NCI-H446 (cell line): Measurements from ENCODE around the gene CAPNS1.

ENCODE experiments used
- DNase-seq, 2 experiments: peaks; one replicate each; lab custom pipeline; 2025; lab: John Stamatoyannopoulos, UW

CAPNS1 gene

GRCh38 chr19:36139473-36140303 lies at the start of gene CAPNS1:
Gene CAPNS1, plus strand, starts transcription at chr19:36140066. Its CDS starts 946 bp downstream, at chr19:36141012.
- peak; percentile 91 to 99 for DNase-seq

GRCh38 chr19:36090910-36091695 lies 48.8 kb upstream of the CAPNS1 start:
- DNase-seq: no peak

- DNase-seq: no peak
These were observed 47.3 kb upstream of the CAPNS1 start for GRCh38 chr19:36092566-36092965.

- DNase-seq: no peak
These were observed 46.7 kb upstream of the CAPNS1 start for GRCh38 chr19:36093146-36093662.

DNA sequence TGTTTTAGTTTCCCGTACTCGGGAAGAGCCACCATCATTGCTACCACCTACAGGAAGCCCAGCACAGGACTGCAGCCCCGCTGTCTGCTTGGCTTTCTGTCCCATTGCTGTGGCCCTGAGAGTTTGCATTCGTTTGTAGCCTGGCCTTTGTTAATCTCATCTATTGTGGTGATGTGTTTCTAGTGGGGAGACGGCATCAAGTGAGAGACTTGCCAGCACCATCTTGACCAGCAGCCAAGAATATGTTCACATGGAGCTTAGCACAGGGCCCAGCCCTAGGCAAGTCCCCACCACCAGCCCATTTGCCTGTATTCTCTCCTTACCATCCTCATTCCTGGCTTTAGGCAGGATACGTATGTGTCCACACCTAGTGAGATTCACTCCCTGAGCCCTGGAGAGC lies 46.2 kb upstream of the CAPNS1 start:
- no peak for DNase-seq

GRCh38 chr19:36097036-36097435 lies 42.8 kb upstream of the CAPNS1 start:
- no peak for DNase-seq

GRCh38 chr19:36099166-36099785 lies 40.6 kb upstream of the CAPNS1 start:
- DNase-seq: no peak

GRCh38 chr19:36100476-36100875 lies 39.4 kb upstream of the CAPNS1 start:
- DNase-seq: no peak

DNA sequence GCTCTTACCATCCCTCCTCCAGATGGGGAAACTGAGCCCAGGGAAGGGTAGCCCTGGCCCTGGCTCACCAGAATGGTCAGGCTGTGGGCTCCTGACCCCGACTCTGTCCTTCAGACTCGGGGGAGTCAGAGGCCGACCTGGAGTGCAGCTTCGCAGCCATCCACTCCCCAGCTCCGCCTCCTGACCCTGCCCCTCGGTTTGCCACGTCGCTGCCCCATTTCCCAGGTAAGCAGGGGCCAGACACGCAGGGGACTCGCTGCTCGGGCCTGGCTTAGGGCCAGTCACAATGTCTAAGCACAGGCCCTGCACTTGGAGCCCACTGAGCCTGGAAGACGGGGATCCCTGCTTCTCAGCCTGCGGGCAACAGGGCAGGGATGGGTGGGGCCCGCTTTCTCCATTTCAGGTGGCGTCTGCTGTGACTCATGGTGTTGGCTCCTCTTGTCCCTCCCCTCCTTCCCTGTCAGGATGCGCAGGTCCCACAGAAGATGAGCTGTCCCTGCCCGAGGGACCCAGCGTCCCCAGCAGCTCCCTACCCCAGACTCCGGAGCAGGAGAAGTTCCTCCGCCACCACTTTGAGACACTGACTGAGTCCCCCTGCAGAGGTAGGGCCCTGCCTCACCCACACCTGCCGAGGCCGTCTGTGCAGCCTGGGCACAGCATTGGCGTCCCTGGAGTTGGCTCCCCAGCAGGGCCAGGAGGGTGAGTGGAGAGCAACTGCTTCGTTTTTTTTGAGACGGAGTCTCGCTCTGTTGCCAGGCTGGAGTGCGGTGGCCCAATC lies 38.1 kb upstream of the CAPNS1 start:
- no peak for DNase-seq

- DNase-seq: no peak
These were observed 36.7 kb upstream of the CAPNS1 start for GRCh38 chr19:36103040-36103626.

DNA sequence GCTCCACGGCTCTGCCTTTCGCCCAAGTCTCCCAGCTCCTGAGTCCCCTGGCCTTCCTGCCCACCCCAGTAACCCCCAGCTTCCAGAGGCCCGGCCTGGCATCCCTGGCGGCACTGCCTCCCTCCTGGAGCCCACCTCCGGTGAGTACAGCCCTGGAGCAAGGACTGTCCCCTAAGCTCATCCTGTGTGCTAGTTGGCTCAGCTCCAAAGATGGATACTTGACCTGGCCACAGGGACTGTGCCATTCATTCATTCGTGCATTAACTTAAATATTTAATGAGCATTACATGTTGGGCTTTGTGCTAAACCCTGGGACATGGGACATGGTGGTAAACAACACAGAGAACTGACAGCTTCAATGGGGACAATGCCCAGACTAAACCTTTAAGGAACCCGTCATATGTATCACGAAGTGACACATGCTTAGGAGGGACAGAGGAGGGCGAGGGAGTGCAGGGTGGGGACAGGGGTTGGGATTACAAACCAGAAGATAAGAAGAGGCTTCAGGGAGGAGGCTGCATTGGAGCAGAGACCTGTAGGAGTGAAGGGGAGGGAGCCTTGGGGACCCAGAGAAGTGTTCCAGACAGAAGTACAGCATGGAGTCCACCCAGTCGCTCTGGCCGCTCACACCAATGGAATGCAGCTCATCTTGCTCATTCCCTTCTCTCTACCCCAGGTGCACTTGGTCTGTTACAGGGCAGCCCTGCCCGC lies 35.9 kb upstream of the CAPNS1 start:
- no peak for DNase-seq

GRCh38 chr19:36106441-36106840 lies 33.4 kb upstream of the CAPNS1 start:
- no peak for DNase-seq

DNA sequence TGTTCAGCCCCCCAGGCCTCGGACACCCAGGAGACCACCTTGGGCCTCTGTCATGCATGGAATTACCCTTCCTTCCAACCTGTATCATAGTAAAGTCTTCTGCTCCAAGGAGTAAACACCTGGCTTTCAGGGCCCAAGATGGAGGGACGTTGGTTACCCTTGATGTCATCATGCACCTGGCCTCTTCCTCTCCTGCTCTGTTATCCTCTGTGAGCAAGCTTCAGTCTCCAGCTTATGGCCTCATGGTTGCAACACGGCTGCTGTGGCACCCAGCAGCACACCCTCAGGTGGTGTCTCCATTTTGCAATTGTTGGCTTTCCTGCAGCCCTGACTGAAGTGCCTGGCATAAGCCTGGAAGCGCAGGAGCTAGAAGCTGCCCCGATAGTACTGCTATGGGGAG lies 32.9 kb upstream of the CAPNS1 start:
- no peak for DNase-seq

GRCh38 chr19:36108684-36109083 lies 31.2 kb upstream of the CAPNS1 start:
- no peak for DNase-seq

DNA sequence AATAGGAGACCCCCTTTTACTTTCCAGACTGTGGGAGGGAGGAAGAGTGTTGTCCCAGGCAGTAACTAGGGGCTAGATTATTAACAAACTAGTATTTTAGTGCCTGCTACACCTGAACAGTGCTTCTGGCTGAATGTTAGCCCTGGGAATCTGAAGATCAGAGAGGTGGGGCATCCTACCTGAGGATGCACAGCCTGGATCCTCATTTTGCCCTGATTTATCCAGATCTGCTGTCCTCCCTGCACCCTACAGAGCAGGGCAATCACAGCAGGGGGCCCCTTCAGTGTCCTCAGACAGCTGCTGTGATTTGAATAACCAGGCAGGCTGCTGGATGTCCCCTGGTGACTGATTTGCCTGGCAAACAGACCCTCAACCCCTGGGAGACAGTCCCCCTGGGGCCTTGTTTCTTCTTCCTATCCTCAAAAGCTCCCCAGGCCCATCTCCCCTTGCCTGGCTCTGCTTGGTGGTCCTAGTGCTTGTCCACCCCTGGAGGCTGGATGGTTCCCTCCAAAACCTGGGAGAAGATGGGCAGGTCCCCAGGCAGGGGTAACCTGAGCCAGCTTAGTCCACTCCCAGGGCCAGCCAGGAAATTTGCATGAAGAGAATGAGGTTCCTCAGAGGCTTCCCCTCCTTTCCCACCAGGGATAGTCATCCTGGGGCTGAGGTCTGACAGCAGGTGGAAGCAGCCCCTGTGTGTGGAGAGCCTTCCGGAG lies 29.2 kb upstream of the CAPNS1 start, which contains the start of gene OVOL3:
Gene OVOL3 (plus strand): TSS at position 657 of the 713 bp plus-strand sequence. CDS start 60 bp downstream, outside the sequence.
- DNase-seq: no peak

DNA sequence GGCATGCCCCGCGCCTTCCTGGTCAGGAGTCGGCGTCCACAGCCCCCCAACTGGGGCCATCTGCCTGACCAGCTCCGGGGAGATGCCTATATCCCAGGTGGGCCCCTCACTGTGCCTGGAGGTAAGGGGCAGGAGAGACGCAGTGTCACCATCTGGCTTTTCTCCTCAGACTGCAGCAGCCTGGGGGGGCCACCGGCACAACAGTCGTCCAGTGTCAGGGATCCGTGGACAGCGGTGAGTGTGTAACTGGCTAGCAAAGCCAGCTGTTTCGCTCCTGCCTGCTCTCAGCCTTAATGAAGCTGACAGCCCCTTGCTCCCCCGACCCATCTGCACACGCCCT lies 28.7 kb upstream of the CAPNS1 start:
- no peak for DNase-seq

DNA sequence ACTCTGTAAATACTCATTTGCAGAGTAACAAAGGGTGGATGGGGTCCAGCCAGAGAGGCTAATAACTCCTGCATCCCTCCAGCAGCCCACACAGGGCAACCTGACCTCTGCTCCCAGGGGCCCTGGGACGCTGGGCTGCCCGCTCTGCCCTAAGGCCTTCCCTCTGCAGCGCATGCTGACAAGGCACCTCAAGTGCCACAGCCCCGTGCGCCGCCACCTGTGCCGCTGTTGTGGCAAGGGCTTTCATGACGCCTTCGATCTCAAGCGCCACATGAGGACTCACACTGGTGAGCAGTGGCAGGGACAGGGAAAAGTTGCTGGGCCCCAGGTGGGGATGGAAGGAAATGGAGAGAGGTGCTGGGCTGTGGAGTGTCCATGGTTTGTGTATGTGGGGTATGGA lies 27.2 kb upstream of the CAPNS1 start:
- DNase-seq: no peak

DNA sequence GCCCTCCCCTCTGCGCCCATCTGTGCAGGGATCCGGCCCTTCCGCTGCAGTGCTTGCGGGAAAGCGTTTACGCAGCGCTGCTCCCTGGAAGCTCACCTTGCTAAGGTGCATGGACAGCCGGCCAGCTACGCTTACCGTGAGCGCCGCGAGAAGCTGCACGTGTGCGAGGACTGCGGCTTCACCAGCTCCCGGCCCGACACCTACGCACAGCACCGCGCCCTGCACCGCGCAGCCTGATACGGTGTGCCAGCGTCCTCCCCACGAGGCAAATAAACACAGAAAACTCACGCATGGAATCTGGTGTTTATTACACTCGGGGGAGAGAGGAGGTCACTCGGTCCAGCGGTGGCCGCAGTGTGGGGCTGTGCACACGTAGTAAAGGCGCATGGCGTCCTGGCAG lies 26.4 kb upstream of the CAPNS1 start:
- DNase-seq: no peak

GRCh38 chr19:36113894-36114720 lies 25.8 kb upstream of the CAPNS1 start:
- DNase-seq: peak in 1 of 2 experiments; percentile 61
